ENCODE measurements around the gene PNMA1.
A peak's percentile ranks its signal among the peaks of the same experiment; 100 is the strongest.

Gene PNMA1

DNA sequence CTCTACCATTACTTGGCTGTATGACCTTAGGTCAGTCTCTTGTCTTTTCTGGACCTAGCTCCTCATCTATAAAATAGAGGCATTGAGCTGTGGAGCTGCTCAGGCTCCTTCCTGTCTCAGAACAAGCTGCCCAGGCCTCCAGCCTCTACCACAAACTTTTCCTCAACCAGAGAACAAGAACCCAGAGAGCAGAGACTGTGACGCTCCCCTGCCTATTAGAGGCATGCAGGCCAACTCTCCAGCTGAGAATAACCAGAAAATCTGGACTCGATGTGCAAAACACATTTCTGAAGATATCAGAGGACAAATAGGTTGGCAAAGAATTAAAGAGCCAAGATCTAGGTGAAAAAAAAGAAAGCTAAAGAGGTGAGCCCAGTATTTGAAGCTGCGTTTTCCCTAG, 17.8 kb upstream of the PNMA1 start:
- no peak for DNase-seq

DNA sequence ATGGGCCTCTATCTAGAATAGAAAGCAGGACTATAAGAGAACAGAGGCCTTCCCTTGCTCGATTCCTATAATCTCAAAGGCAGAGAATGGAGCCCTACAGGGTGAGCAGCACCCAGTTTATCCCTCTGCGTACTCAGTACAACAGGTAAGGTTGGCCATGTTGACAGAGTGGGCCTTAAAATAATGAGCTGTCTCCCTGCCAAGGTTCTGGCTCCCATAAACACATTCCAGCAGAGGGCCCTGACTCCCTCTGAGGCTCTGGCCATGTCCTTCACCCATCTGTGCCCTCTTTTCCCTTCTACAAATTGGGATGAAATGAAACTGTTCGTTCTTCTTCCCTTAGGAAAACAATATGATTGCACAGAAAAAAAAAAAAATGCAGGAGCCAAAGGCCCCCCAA, 16.9 kb upstream of the PNMA1 start:
- DNase-seq: no peak

GRCh38 chr14:73729556-73730265, 15.5 kb upstream of the PNMA1 start:
- no peak for DNase-seq

GRCh38 chr14:73728717-73729330, 14.6 kb upstream of the PNMA1 start:
- DNase-seq: peak; percentile 40

GRCh38 chr14:73727166-73727565, 13.0 kb upstream of the PNMA1 start:
- no peak for DNase-seq

- no peak for DNase-seq
These were observed 12.1 kb upstream of the PNMA1 start for GRCh38 chr14:73726025-73726961.

- DNase-seq: no peak
These were observed 11.2 kb upstream of the PNMA1 start for GRCh38 chr14:73725116-73726024.

DNA sequence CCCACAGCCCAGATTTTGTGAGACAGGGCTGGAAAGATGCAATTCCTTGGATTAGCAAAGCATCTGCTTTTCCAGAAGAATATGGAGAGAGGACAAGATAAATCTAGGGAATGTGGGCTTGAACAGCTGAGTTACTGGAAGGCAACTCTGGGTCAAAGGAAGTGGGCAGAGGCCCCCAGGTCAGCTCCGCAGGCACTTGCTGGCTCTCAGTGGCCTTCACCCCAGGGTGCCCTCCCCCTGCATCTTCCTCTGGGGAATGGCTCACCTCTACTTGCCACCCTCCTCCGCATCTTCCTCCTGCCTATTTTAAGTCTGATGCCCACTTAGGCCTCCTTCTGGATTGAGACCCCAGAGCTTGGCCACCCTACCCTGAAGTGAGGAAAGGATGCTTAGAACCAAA, 10.5 kb upstream of the PNMA1 start:
- no peak for DNase-seq

DNA sequence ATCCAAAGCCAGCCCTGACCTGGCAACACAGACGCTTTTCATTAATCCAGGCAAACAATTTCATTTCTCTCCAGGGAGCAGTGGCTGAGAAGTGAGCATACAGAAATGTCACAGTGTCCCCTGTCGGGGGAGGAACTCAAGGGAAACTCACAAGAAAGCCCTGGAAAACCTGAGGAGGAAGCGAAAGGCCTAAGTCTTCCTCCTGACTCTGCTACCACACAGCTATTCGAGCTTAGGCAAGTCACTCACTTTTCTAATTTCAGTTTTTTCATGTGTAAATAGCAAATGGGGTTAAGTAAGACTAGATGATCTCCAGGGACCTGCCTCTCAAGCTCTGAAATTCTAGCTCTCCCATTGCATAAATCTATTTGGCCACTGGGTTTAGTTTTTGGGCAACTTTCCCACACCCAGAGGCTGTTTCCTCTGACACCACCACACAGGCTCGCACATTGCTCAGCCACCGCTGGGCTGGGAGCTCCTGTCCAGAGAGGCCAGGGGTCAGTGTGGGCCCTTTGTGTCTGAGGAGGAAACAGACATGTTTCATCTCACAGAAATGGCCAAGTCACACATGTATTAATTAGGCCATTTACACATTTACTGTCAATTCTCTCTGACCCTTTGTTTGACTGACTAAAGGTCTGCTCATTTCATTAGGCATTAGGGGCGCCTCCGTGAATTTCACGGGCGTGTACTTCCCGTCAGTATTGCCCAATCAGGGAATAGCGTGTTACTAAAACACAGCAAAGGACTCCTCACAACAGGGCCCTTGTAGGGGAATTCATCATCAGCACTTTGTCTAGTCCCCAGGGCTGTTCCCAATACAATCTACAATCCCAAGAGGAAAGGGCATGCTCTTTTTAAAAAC, 9.8 kb upstream of the PNMA1 start:
- no peak for DNase-seq

GRCh38 chr14:73723406-73723796, 9.2 kb upstream of the PNMA1 start:
- DNase-seq: no peak

DNA sequence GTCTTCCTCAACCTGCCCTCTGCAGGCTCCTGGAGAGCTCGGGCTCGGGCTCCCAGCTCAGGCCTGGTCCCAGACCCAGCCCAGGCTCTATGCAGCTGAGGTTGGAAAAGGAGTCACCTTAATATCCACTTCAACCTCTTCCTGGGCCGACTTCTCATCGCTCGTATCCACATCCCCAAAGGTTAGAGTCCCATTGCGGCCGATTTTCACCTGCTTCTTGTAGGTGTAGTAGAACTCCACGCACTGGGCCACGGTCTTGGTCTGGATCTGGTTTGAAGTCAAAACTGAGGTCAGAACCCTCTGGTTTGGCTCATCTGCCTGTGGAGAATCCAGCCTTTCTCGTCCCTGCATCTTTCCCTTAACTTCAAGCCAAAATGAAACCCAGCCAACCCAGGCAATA, 8.4 kb upstream of the PNMA1 start:
- DNase-seq: no peak

- no peak for DNase-seq
These were observed 7.1 kb upstream of the PNMA1 start for GRCh38 chr14:73721101-73721821.

DNA sequence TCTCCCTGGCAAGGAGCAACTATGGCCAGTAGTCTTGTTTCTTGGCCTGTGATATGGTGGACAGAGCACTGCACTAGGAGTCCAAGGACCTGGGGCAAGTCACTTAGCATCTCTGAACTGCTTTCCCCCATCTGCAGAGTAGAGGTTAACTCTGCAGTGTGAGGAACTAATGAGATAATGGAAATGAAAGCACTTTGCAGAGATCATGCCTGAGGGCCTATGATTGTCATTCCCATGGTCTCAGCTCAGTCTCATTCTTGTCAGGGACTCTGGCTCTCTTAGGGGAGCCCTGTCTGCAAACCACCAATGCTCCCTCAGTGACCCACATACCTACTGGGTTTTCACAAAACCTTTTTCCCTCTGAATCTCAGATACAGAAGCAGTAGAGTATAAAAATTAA, 6.5 kb upstream of the PNMA1 start:
- no peak for DNase-seq

DNA sequence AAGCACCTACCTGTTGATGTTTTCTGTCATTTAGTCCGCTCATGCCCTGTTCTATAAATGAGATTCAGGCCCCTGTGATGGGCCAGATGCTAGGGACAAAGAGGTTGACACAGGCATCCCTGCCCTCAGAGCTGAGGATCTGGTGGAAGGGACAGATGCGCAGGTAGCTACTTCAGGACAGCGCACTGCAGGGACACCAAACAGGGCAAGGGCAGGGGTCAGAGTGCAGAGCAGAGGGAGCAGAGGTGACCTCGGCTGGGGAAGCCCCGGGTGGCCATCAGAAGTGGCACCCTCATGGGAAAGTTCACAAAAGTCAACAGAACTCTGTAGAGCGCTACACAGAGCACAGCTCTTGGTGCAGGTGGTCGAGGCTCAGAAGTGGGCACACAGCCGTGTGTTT, 5.6 kb upstream of the PNMA1 start:
- no peak for DNase-seq

DNA sequence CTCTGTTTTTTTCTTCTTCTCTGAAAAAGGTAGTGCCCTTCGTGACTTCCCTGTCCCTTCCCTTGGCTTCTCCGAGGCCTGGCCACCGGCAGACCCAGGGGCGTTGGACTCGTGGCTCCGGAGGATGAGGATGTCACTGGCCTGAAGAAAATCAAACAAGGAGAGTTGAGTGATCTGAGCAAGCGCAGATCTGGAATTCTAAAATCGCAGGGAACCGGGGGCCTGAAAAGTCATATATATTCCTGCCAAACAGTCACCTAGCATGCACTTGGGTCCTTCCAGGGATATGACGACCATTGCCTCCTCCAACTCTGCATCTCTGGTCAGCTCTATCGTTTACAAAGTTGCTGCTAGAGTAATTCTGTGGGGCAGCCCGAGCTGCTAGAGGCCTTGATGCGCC, 5.2 kb upstream of the PNMA1 start:
- no peak for DNase-seq

DNA sequence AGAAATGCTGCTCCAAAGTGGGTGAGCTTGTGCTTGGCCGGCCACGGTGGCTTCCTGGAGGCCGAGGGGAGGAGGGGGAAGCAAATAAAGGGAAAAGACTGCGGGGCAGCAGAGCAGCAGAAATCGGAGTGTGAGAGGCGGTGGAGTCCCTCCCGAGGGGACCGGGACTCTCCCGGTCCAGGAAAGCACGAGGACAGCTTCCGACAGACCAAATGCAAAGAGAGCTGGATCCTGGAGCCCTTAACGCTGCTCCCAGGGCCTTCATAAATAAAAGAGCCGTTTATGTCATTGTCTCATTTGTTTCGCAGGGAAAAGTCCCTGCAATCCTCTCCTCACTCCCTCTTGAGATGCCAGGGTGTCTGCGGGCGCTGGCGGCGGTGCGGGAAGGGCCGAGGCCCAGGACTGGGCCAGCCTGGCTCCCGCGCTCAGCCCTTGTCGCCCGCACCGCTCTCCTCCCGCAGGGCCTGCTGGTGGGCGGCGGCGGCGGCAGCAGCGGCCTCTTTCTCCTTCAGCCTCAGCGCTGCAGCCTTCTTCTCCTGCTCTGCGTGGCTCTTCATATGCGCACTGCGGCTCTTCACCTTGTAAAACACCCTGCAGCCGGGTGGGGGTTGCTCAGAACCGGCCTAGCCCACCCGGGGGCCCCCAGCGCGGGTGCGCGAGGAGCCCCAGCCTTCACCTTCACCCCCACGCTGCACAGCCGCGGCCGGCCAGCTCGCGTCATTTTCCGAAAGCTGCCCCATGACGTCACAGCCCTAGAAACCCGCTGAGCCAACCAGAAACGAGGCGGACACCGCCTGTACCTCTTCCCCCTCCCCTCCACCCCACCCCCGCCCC, 4.5 kb upstream of the PNMA1 start:
- DNase-seq: no peak

- DNase-seq: no peak
These were observed 3.7 kb upstream of the PNMA1 start for GRCh38 chr14:73717711-73718417.

- DNase-seq: no peak
These were observed 3.1 kb upstream of the PNMA1 start for GRCh38 chr14:73717266-73717665.

DNA sequence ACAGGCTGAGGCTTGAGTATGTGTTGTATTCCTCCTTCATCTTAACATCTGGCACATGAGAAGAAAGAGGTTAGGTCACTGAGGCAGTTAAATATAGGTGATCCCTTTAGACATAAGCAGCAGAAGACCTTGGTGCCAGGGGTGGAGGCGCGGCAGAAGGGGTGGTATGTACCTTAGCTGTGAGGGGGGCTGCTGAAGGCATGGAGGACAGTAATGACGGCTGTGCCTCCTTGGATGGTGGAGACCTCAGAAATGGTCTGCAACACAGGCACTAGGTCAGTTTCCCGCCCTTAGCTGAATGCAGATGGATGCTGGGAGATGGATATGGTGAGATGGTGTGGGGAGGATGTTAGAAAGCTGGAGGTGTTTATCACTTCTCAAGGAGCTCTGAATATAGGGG, 1.5 kb upstream of the PNMA1 start:
- DNase-seq: no peak

Data from DMS79 (cell line).